Measurements from ENCODE around the gene NRARP. TPM values are rescaled to one million over a fixed set of nuclear protein-coding genes. Genes with fewer than 3 reads are reported as not detected.

Gene NRARP
- total and polyA plus RNA-seq, 10 of the 15 experiments (the other 5 are each of a cell fraction or from before 2014, with no cell fraction given) = 0.06 to 9.2 (median 2.2) TPM; not detected in 2

- TF ChIP-seq NBN (IDR thresholded peaks at IDR 0.05) (no peak), KLF5 (IDR thresholded peaks at IDR 0.05; ENCODE audit: partially characterized antibody) (no peak), CBX3 (IDR thresholded peaks at IDR 0.05; ENCODE audit: borderline replicate concordance, low read depth) (no peak), YY1 (IDR thresholded peaks at IDR 0.05; ENCODE audit: low read depth, low read length) (0 out of 2 replicates have a peak, but pooled peaks have one; percentile 20), BHLHE40 (IDR thresholded peaks at IDR 0.05; ENCODE audit: borderline replicate concordance in 1 of 2, low read depth in 2 of 2, low read length in 1 of 2) (0 out of 4 replicates have a peak, but pooled peaks of 1 of the 2 experiments have one; percentile 20), IKZF1 (conservative IDR thresholded peaks at IDR 0.05) (0 out of 2 replicates have a peak, but pooled peaks have one; percentile 38)
Observed at GRCh38 chr9:137280474-137281344, 21.4 kb downstream of the NRARP start (continued).

DNA sequence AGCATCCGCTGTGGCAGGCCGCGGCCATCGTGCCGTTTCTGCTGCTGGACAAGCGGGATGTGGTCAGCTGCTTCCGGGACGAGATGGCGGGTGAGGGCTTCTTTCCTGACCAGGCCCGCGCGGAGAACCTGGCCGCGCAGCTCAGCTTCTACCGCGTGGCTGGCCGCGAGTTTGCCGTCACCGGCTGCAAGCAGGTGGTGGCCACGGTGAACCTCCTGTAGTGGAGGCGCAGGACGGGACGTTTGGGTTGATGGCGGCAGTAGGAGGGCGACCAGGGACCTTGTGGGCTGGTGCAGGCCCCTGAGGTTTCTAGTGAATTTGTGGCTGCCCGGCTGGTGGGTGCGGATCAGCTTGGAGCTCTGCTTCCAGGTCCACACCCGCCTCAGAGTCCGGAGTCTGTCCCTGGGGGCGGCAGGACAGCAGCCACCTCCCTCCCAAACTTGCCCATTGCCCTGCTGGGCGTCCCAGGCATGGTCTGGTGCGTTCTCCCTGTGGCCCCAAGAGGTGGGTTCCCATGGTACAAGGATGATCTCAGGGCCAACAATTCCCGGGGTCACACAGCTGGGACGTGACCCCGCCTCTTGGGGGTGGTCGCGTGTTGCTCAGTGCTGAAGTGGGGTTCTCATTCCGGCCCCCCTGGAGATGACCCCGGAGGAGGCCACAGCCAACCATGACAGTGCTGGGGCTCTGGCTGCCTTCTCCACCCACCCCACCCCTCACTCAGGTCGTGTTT, 22.2 kb downstream of the NRARP start:
- ATAC-seq (no peak), DNase-seq (ENCODE audit: low read depth, low spot score) (no peak), FAIRE-seq (no peak)
- H3K4me3 ChIP-seq = 0 out of 2 replicates have a peak overlapping the region, but pooled peaks have one; percentile 4
- no peaks in the 10 kb centered on the region; a peak in 3 of 4 replicates for H3K36me3 ChIP-seq (ENCODE audit: control insufficient read depth in 2 of 2, insufficient read depth in 2 of 2, low read length in 1 of 2)
- in situ Hi-C loops (cut with MboI) (no loop called here), intact Hi-C loops (cut with micrococcal nuclease; ENCODE audit: unreplicated experiment) (no loop called here)
- TSS peak; percentile 44 for BruUV-seq (replicated peaks)
- H3K27ac ChIP-seq (ENCODE audit: control insufficient read depth, insufficient read depth) = no peak overlapping the region
- WGBS (ENCODE audit: insufficient coverage, insufficient replicate concordance, low lambda C conversion rate, missing lambda C conversion rate) = 95% methylated on average over 41 of the region's 41 CpGs
- ChIA-PET CTCF (interaction anchor here (1.0 to 1.4 kb wide), 2 partner anchors 26 to 39 kb away, joined by 3 to 4 read pairs; partner anchors contain the start of gene TUBB4B), SMC1A (ENCODE audit: uncharacterized antibody, unreplicated experiment) (no interaction called here), POLR2A (interaction anchor here (0.7 to 1.0 kb wide), 2 partner anchors 25 to 39 kb away, joined by 3 read pairs; partner anchors contain the start of gene TUBB4B), RAD21 (ENCODE audit: unreplicated experiment) (interaction anchor here (0.8 to 1.0 kb wide), 2 partner anchors 41 to 43 kb away, joined by 3 read pairs; no protein-coding TSS in a partner anchor)
- H3K9me3 ChIP-seq (replicated peaks; ENCODE audit: control insufficient read depth, insufficient read depth, low read length) = no peaks in the 10 kb centered on the region
- peak overlapping the region; percentile 44 for H3K4me2 ChIP-seq (ENCODE audit: control insufficient read depth, insufficient read depth)
- H3K4me1 ChIP-seq (ENCODE audit: control insufficient read depth, insufficient read depth, low read length) = peaks cover 30% of the 10 kb centered on the region
- no peaks in the 10 kb centered on the region for H4K20me1 ChIP-seq (ENCODE audit: control insufficient read depth, insufficient read depth)
- H3K9ac ChIP-seq (ENCODE audit: control insufficient read depth, insufficient read depth, low read length) = no peak overlapping the region
- no peak overlapping the region for H2AFZ ChIP-seq (ENCODE audit: control insufficient read depth, low read depth, low read length)
- peaks cover 19% of the 10 kb centered on the region for H3K79me2 ChIP-seq (ENCODE audit: control insufficient read depth, insufficient read depth, low read length)
- H3K27me3 ChIP-seq (replicated peaks in 1 of 2; ENCODE audit: control insufficient read depth in 2 of 2, insufficient read depth in 2 of 2, low read length in 1 of 2) = no peaks in the 10 kb centered on the region
- TF ChIP-seq CREB1 (IDR thresholded peaks at IDR 0.05; ENCODE audit: low read depth) = no peak
- TF ChIP-seq PAX5 (IDR thresholded peaks at IDR 0.05; ENCODE audit: borderline replicate concordance, low read depth, low read length) = no peak
- no peak for TF ChIP-seq MYB (IDR thresholded peaks at IDR 0.05; ENCODE audit: borderline replicate concordance, low read depth, low read length)
- TF ChIP-seq EZH2 (IDR thresholded peaks at IDR 0.05; ENCODE audit: borderline replicate concordance, control insufficient read depth, low read depth, low read length) = no peak
- TF ChIP-seq CUX1 (IDR thresholded peaks at IDR 0.05; ENCODE audit: insufficient replicate concordance, low read depth, low read length) = no peak
- TF ChIP-seq ATF7 (IDR thresholded peaks at IDR 0.05; ENCODE audit: low read depth) = no peak
- no peak for TF ChIP-seq SMC3 (IDR thresholded peaks at IDR 0.05; ENCODE audit: borderline replicate concordance, low read length)
- TF ChIP-seq EGR1 (IDR thresholded peaks at IDR 0.05; ENCODE audit: borderline replicate concordance in 1 of 2, low read depth in 2 of 2, low read length in 2 of 2) = no peak

Measured in GM12878 (cell line).